COLO668 (cell line): ENCODE data around the gene SDS.
"Not testable (repeated sequence)": the region's sequence is repeated elsewhere in the genome, so short reads cannot be mapped to it uniquely, and the experiment has no call there.

Experiments used
- DNase-seq: peaks from one replicate; lab custom pipeline; 2025; ENCODE audit not compliant: unreplicated experiment; lab: John Stamatoyannopoulos, UW

The SDS gene

DNA sequence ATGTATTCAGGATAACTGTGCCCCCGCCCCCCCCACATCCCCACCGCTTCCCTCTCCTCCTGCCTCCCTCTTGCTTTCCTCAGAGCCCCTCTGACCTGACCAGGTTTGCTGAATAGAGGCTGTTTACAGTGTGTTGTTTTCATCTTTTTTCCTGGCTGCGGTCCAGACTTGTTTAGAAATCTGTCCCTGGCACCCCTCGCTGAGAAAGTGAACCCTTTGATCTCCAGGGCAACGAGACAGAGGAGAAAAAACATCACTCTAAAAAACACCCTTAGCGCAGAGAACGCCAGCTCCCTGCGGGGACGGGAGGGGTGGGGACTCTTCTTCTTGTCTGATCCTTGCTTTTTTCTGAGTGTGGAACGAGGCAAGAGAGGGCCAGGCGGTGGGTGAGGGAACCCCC is 22.5 kb downstream of the SDS start:
- DNase-seq = no peak

GRCh38 chr12:113378291-113378690 is 25.4 kb downstream of the SDS start:
- DNase-seq = no peak

DNA sequence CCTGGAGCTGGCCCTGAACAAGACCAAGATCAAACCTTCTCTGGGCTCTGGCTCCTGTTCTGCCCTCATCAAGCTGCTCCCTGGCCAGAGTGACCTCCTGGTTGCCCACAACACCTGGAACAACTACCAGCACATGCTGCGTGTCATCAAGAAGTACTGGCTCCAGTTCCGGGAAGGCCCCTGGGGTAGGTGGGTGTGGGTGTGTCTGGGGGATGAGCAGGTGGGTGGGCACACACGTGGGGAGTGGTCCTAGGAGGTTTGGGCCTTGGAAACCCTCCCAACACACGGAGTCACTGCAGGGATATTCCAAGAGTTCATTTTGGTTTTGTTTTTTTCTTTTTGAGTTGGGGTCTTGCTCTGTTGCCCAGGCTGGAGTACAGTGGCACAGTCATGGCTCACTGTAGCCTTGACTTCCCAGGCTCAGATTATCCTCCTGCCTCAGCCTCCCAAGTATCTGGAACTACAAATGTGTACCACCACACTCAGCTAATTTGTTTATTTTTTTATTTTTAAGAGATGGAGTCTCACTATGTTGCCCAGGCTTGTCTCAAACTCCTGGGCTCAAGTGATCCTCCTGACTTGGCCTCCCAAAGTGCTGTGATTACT is 28.8 kb downstream of the SDS start:
- DNase-seq = no peak

DNA sequence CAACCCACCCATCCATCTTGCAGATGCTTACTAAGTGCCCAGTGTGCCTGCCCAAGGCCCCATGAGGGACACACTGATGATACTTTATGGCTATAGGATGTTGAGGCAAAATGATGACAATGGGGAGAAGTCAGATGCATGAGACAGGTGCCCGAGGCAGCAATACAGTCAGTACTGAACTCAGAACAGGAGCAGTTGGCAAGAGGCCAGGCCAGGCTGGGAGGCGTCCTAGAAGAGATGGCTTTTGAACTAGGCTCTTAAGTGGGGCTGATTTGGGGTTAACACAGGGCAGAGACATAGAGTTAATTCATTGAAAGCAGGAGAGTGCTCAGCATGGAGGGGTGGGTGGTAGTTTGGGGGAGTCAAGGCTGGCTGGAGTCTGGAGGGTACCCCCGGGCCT is 29.7 kb downstream of the SDS start:
- peak; percentile 11 for DNase-seq

DNA sequence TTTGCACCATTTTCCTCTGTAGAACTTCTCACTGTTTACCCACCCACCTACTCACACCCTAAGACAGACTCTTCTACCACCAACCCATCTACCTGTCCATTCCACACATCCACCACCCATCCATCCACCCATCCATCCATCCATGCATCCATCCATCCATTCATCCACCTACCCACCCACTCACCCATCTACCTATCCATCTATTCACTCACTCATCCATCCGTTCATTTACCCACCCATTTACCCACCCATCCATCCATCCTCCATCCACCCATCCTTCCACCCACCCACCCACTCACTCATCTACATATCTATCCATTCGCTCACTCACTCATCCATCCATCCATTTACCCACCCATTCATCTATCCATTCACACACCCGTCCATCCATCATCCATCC is 30.2 kb downstream of the SDS start:
- no peak for DNase-seq

GRCh38 chr12:113372371-113372770 is 31.3 kb downstream of the SDS start:
- no peak for DNase-seq

GRCh38 chr12:113371808-113372207 is 31.9 kb downstream of the SDS start:
- no peak for DNase-seq

DNA sequence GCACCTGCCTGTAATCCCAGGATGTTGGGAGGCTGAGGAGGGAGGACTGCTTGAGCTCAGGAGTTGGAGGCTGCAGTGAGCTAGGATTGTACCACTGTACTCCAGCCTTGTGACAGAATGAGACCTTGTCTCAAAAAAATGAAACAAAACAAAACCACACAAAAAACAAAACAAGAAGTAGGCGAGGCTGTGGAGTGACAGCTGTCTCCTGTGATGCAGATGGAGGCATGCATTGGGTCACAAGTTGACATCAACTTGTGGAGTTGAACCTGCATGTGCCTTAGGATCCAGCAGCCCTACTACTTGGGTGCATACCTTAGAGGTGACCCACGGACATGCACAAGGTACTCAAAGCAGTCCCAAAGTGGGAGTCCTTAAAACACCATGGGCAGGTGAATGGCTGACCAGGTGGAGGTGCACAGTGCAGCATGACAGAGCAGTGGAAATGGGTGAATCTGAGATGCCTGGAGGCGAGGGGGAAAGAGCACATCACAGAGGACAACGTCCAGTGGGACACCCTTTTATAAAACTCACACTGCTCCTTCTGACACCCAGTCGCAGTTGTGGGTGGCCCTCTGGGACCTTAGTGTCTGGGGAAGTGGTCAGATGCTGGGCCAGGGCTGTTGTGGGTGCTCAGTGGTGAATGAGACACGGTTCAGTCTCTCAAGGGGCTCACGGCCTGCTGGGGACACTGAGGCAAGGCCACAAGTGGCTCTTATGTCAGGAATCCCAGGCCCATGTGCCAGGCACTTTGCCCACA is 32.6 kb downstream of the SDS start:
- DNase-seq = no peak

- no peak for DNase-seq
Measured at GRCh38 chr12:113369391-113369985, 34.2 kb downstream of the SDS start.

- DNase-seq = no peak
Measured at GRCh38 chr12:113368331-113368730, 35.4 kb downstream of the SDS start.

- DNase-seq = no peak
Measured at GRCh38 chr12:113366827-113367226, 36.9 kb downstream of the SDS start.

- no peak for DNase-seq
Measured at GRCh38 chr12:113365639-113366395, 37.9 kb downstream of the SDS start.

DNA sequence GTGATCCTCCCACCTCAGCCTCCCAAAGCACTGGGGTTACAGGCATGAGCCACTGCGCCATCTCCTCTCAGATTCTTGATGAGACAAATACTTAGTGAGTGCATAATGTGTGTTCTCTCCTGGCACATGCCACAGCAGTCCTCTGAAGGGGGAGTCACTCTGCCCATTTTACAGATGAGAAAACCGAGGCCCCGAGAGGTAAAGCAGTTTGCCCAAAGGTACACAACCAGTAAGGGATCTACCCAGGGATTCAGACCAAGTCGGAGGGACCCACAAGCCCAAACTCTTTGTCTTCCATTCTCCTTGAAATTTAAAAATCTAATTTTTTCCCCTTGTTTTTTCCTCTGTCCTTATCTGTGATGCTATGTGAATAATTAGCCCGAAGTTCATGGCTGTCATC is 39.0 kb downstream of the SDS start:
- DNase-seq = no peak

DNA sequence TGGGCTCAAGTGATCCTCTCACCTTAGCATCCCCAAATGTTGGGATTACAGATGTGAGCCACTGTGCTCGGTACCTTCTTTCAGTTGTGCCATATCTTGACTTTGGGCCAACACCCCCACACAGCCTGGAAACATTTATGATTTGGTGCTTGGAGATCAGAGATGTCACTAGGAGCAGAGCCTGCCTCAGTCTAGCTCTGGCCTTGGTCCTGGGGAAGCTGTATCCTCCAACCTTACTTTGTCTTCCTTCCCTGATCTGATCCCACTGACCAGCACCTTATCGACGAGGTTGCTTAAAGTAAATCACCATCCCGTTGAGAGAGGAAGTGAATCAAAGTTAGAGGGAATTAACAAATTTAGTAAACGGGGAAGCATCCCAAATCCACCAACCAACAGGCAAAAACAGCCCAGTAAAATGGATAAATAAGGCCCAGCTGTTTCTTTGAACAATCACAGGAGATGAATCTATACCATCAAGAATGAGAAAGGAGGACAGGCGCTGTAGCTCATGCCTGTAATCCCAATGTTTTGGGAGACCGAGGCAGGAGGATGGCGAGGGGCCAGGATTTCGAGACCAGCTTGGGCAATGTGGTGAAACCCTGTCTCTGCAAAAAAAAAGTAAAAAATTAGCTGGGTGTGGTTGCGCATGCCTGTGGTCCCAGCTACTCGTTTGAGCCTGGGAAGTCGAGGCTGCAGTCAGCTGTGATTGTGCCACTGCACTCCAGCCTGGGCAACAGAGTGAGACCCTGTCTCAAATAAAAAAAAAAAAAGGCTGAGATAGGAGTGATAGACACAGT is 41.9 kb downstream of the SDS start:
- no peak for DNase-seq

DNA sequence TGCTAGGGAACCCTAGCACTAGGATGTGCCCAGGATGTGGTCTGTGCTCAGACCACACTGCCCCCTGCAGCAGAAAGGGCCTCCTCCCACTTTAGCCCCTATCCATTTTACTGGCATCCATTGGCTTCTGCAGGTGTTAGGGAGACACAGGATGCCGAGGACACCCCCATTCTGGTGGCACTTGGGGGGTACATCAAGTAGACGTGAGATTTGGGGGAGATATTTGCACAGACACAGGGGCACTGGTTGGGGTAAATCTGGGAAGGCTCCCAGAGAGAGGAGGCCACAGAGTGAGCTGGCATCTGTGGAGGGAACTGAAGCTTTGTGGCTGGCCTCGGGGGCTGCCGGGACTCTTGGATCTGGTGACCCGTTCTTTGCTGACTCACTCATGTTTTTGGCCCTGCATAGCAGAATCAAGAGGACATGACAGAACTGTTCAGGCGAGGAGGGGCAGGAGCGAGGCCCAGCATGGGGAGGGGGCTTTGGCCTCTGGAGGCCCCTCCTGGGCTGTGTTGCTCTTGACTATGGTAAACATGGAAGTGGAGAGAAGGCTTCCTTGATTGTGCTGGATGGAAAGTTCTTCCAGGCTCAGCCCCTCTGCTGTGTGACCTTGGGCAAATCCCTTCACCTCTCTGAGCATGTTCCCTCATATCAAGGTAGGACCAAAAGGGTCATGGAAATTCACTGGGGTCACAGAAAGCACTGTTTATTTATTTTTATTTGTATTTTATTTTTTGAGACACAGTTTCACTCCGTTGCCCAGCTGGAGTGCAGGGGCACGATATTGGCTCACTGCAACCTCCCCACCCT is 43.5 kb downstream of the SDS start:
- DNase-seq = no peak

DNA sequence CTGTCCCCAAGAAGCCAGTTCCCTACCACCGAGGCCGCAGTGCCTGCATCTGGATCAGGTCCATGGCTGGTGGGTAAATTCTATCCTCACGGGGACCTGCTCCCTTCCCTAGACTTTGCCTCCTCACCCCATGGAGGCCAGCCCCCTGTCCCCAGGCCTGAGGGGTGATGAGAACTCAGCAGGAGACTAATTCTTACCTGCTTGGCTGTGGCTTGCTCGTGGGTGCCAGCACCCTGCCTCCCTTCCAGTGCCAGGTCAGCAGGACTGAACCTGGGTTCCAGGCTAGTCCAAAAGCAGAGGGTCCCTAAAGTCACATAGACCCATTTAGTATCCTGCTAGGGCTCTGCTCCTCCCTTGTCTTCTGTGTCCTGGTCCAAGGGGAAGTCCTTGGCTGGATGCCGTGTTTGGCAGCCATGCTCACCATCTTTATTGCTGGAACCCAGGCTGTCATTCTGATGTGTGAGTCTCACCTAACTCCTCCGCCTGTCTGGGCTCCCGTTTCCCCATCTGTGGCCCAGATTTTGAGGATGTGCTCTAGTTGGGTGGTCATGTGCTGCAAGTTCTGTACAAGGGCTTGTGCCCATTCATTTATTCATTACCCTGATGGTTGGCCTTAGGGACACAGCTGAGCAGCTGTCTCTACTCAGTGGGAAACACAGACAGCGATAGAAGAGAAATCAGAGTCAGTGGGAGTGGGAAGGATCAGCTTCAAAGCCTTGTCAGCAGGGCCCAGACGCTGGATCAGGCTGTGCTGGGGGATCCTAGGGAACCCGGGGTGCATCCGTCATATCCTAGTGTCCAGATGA is 44.4 kb downstream of the SDS start:
- no peak for DNase-seq

GRCh38 chr12:113358381-113359132 is 45.1 kb downstream of the SDS start, which contains the start of gene PLBD2:
Gene PLBD2, plus strand, starts transcription at chr12:113358587. Its CDS starts 14 bp downstream, at chr12:113358601.
- DNase-seq = peak; percentile 94

- DNase-seq = not testable (repeated sequence)
Measured at GRCh38 chr12:113354192-113354591, 49.5 kb downstream of the SDS start.
